NOMO-1 treated with DMSO at 0.1 percent for 48 hours (cell line): ENCODE measurements around the gene S100A1.
"Not testable (repeated sequence)": the region's sequence is repeated elsewhere in the genome, so short reads cannot be mapped to it uniquely, and the experiment has no call there.

Source experiments
- DNase-seq: peaks from one replicate; lab custom pipeline; 2025; ENCODE audit not compliant: unreplicated experiment; lab: John Stamatoyannopoulos, UW

The S100A1 gene

DNA sequence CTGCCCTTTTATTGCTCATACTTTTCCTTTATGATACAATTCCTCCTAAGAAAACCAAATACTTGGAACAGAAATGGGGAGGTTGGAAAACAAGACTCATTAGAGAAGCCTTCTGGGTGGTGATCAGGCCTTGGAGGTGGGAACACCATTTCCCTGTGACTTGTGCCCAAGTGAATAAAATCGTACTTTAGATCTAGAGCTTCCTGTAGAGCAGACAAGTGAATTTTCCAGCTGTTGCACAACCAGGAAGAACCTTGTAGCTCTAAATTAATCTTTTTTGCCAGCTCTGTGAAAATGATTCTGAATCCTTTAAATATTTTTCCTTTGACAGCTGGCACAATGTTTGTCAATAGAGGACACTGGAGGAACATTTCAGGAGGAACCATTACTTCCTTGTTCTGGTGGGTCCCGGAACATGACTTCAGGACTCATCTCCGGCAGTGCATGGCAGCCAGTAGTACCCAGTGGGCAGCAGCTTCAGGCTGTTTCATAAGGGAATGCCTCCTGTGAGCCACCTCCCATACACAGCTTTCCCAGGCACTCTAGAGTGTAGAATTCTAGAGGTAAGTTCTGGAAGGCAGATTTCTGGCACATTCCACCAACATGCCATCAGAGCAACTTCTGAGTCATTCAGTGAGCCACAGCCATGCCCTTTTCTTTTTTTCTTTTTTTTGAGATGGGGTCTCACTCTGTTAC, 24.7 kb downstream of the S100A1 start:
- no peak for DNase-seq

DNA sequence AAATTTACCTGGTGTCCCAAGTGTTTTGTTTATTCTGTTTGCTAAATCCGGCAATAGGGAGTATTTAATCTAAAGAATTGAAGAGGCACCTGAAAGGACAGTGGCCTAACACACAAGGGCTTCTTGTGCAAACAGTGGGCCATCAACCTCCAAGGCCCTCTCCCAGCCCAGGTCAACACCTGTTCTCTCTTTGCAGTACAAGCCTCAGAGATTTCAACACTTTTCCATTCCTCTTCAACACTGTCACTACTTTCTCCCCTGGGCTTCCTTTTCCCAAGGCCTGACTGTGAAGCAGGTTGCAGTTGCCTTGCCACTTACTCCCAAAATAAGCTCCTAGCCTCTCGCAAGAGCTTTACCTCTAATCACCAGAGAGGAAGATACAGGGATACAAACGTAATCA, 27.1 kb downstream of the S100A1 start:
- no peak for DNase-seq

DNA sequence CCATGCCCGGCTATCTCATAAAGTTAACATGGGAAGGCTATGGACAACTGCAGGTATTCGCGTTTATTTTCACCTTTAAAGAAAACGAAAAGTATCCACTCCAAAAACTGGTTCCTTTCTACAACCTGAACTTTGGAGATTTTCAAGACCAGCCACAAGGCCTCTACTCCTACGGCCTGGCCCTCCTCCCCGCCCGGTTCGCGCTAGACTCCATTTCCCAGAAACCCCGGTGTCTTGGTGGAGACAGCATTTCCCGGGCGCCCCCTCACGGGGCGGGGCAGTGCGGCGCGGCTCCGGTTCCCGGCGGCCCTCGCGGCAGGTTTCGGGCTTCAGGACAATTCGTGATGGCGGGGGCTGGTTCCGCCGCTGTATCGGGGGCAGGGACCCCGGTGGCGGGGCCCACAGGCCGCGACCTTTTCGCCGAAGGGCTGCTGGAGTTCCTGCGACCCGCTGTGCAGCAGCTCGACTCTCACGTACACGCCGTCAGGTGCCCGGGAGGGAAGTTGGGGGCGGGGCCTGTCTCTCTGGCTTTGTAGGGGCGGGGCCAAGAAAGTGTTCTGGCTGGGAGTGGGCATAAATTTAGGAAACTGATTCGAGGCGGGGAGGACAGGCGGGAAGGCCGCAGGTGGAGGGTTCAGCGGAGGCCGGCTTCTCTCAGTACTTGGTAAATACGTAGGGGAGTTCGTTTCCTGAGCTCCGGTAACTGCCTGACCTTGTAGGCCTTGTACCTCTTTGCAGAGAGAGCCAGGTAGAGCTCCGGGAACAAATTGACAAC, 30.4 kb downstream of the S100A1 start, which contains the start of gene SNAPIN:
Gene SNAPIN (plus strand): TSS at position 304 of the 775 bp plus-strand sequence. CDS start 41 bp downstream, at position 345.
- peak; percentile 91 for DNase-seq

DNA sequence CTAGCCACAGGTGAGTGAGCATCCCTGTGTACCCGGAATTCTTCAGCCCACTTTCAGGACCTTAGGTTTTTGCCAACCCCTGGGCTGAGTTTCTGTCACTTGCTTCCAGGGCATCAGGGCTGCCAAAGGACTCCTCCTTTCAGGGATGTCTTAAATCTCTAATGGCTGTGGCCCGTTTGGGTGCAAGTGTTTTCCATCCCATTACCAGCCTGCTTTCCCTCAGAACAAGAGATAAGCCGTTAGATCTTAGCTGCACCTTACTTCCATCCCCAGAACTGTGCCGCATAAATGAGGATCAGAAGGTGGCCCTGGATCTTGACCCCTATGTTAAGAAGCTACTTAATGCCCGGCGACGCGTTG, 30.9 kb downstream of the S100A1 start:
- DNase-seq, result no peak

DNA sequence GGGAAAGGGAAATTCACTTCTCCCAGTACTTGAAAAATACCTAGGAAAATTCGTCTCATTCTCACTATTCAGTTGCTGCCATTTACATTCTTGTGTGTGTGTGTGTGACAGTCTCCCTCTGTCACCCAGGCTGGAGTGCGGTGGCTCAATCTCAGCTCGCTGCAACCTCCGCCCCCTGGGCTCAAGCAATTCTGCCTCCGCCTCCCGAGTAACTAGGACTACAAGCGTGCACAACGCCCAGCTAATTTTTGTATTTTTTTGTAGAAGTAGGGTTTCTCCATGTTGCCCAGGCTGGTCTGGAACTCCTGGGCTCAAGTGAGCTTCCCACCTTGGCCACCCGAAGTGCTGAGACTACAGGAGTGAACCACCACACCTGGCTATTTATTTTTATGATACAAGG, 31.4 kb downstream of the S100A1 start:
- no peak for DNase-seq

DNA sequence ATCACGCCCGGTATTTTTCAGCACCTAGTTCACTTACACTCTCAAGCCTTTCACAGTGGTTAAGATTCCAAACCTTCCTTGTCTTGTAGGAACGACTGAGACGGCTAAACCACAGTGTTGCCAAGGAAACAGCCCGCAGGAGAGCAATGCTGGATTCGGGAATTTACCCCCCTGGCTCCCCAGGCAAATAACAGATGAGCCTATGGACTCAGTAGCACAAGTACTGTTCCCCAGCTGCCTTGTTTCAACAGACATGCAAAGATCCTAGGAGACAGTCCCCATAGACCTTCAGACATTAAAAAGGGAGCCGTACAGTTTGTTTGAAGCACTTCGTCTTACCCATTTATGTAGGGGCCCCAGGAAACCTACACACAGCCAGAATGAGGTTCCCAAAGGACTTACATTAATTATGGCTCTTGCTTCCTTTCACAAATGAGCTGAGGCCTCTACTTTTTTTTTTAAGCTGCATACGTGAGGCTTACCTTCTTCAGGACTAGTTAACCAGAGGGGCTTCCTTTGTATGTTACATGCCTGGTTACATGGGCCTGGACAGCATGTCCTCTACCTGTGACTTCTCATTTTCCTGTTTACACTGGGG, 33.0 kb downstream of the S100A1 start:
- no peak for DNase-seq

DNA sequence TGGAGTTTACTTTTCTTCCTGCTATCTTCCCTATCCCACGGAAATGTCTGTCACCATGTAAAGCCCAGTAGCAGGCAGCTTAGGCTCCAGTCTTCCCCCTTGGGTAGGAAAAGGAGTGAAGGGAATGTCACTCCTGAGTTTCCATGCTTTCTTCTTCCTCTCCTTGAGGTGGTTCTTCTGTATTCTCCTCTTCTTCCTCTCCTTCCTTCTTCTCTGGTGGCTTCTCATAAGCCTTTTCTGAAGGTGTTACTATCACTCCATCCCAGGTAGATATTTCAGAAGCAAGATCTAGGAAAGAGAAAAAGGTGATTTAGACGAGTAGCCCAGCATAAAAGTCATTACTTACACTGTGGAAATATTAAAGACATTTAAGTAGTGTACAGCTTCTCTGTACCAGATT, 34.0 kb downstream of the S100A1 start:
- DNase-seq, result no peak

DNA sequence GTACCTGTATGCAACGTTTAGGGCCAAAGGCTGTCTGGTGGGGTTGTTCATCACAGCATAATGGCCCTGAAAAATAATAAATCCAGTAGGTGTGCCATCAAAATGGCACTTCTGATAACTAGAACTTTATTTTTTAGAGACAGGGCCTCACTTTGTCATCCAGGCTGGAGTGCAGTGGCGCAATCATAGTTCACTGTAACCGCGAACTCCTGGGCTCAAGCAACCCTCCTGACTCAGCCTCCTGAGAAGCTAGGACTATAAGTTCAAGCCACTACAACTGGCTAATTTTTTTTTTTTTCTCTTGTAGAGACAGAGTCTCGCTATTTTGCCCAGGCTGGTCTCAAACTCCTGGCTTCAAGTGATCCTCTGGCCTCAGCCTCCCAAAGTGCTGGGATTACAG, 35.0 kb downstream of the S100A1 start:
- peak; percentile 51 for DNase-seq

DNA sequence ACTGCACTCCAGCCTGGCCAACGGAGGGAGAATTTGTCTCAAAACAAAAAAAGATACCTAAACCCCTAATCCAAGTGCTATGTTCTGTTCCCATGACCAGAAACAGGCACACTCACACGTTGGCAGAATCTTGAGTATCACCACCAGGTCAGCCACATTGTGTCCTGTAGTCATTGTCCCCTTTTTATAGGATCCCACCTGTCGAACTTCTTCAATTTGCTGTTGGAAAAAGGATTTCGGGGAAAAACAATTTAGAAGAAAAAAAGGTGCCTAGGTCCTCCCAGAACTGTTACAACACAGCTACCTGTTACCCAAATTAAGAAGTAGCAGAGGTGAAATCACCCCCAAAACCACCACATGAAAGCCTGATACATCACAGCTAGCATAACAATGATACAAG, 39.2 kb downstream of the S100A1 start:
- DNase-seq, result no peak

DNA sequence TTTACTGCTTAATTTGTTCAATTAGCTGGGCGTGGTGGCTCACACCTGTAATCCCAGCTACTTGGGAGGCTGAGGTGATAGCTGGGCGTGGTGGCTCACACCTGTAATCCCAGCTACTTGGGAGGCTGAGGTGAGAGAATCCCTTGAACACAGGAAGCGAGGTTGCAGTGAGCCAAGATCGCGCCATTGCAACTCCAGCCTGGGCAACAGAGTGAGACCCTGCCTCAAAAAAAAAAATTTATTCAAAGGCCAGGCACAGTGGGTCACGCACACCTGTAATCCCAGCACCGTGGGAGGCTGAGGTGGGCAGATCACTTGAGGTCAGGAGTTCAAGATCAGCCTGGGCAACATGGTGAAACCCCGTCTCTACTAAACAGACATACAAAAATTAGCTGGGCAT, 40.4 kb downstream of the S100A1 start:
- DNase-seq, result not testable (repeated sequence)

DNA sequence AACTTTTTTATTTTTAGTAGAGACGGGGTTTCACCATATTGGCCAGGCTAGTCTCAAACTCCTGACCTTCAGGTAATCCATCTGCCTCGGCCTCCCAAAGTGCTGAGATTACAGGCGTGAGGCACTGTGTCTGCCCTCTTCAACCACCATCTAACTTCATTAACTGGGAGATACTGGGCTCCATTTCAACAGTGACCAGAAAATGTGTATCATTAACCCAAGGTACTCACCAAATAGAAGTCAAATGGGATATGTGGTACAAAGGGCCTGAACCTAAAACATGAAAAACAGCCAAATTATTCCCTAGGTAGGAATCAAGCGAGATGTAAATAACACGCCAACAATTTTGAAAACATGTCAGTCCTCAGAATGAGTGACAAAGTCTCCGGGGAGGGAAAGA, 41.4 kb downstream of the S100A1 start:
- DNase-seq, result no peak

DNA sequence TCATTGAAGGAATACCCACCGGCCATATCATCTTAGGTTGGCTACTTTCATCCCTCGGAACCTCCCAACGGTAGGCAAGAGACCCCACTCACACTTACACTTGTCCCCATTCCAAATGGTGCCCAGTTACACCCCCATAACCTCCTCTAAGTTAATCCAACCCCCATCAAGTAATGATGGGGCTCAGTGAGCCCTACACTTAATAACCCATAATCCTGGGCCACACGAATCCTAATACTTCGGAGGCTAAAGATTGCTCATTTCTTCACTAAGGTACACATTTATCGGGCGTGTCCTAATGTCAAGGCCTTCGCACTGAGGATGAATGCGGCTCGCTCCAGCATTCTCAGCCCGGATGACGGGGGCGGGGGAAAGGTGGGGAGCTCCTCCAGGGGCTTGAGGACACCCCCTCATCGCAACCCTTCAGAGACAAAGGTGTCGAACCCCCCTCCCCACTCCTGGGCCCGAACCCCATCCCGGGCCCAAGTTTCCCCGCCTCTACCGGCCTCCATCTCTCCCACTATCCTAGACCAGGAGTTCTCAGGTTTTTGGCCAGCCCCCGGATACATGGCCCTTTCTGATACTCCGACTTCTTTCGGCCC, 42.1 kb downstream of the S100A1 start:
- no peak for DNase-seq

DNA sequence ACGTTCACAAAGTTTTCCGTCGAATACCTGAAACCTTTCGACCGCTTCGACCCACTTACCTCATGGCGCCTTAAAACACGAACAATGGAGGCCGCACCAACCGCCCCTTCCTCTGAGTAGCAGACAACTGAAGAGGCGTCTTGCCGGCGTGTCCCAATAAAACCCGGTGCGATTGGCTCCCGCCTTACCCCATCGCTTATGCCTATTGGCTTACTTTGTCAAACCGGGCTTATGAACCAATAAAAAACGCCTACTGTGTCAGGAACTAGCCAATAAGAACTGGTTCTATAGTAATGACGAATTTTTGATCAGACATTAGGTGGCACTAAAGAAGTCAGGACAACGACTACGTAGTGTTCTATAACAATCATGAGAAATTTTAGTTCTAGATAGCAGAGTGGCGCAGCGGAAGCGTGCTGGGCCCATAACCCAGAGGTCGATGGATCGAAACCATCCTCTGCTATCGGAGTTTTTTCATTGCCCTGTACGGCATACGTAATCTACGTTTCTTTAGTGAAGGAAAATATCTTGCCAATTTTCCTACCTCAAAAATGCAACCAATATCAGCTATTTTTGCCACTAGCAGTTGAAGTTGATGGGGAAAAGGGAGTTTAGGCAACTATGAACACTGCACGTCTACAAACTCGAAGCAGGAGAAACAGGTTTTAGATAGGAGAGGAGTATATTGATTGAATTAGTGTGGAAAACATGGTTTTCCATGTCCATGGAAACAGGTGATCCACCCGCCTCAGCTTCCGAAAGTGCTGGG, 42.8 kb downstream of the S100A1 start, which contains the start of gene ILF2:
Gene ILF2 (minus strand): TSS at position 135 of the 769 bp plus-strand sequence. CDS start 71 bp downstream, at position 64.
- peak; percentile 99 for DNase-seq

DNA sequence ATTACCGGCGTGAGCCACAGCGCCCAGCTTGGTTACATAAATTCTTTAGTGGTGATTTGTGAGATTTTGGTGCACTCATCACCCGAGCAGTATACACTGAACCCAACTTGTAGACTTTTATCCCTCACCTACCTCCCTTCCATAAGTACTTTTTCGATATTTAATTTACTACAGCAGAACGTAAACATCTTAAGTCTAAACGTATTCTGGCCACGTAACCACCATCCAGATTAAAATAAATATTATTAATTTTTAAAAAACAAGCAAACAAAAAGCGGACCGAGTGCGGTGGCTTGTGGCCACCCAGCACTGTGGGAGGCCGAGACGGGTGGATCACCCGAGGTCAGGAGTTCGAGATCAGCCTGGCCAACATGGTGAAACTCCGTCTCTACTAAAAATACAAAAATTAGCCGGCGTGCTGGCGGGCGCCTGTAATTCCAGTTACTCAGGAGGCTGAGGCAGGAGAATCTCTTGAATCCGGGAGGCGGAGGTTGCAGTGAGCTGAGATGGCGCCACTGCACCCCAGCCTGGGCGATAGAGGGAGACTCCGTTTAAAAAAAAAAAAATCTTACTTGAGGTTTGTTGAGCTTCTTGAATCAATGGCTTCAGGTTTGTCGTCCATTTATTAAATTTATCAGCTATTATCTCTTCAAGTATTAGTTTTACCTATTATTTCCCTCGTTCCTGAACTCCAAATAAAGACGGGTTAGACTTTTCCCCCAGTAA, 43.6 kb downstream of the S100A1 start:
- peak; percentile 51 for DNase-seq

DNA sequence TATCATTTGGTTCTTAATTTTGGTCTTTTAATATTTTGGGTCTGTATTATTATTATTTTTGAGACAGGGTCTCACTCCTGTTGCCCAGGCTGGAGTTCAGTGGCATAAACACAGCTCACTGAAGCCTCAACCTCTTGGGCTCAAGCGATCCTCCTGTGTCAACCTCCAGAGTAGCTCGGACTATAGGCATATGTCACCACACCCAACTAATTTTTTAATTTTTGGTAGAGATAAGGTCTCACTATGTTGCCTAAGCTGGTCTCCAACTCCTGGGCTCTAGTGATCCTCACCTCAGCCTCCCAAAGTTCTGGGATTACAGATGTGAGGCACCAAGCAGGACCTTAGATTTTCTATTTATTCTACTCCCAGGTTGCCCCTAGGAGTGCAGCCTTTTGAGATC, 45.3 kb downstream of the S100A1 start:
- no peak for DNase-seq

DNA sequence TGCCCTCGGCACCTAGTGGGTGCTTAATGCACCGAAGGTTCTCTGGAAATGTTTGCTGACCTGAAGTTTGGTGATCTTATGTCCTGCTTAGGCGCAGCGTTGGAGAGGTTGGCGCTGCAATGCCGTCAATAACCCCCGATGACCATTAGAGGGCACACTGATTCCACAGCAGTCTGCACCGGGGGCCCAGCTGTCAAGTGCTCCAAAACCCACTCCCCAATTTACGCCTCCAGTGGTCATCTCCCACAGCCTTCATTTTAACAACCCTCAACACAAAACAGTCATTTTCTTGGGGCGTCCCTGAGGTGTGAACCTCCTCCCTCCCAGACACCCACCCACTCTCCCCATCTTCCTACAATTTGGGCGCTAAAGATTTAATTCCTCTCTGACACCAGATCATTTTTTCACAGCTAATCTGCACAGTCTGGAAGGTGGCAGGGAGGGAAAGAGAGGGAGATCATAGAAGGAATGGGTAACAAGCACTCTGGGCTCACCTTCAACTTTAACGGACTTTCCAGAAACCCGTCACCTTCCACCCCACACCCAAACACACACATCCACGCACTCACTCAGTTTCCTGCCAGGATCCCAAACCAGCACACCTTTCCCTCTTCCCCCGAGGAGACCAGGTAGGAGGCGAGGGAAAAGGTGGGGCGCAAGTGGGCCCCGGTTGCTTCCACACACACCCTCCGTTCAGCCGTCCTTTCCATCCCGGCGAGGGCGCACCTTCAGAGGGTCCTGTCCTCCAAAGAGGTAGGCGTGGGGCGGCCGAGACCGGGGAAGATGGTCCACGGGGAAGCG, 49.7 kb downstream of the S100A1 start:
- peak; percentile 38 for DNase-seq

DNA sequence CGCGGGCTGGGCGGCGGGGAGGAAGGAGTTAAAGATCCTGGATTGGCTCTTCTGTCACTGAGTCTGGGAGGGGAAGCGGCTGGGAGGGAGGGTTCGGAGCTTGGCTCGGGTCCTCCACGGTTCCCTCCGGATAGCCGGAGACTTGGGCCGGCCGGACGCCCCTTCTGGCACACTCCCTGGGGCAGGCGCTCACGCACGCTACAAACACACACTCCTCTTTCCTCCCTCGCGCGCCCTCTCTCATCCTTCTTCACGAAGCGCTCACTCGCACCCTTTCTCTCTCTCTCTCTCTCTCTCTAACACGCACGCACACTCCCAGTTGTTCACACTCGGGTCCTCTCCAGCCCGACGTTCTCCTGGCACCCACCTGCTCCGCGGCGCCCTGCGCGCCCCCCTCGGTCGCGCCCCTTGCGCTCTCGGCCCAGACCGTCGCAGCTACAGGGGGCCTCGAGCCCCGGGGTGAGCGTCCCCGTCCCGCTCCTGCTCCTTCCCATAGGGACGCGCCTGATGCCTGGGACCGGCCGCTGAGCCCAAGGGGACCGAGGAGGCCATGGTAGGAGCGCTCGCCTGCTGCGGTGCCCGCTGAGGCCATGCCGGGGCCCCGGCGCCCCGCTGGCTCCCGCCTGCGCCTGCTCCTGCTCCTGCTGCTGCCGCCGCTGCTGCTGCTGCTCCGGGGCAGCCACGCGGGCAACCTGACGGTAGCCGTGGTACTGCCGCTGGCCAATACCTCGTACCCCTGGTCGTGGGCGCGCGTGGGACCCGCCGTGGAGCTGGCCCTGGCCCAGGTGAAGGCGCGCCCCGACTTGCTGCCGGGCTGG, 50.5 kb downstream of the S100A1 start, which contains the start of gene NPR1:
Gene NPR1 (plus strand): TSS at position 170 of the 818 bp plus-strand sequence. CDS start 421 bp downstream, at position 591.
- DNase-seq, result no peak

DNA sequence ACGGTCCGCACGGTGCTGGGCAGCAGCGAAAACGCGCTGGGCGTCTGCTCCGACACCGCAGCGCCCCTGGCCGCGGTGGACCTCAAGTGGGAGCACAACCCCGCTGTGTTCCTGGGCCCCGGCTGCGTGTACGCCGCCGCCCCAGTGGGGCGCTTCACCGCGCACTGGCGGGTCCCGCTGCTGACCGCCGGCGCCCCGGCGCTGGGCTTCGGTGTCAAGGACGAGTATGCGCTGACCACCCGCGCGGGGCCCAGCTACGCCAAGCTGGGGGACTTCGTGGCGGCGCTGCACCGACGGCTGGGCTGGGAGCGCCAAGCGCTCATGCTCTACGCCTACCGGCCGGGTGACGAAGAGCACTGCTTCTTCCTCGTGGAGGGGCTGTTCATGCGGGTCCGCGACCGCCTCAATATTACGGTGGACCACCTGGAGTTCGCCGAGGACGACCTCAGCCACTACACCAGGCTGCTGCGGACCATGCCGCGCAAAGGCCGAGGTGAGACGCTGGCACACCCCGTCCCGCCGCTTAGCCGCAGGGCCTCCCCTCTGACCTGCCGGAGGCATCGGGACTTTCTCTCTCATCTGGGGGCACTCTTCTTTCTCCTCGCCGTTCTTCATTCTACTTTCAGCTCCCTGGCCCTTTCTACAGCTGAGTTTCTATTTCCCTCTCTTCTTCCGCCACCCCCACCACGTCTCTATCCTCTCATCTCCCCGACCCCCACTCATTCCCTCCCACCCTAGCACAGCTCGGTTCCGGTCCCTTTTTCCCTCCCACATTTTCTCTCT, 51.3 kb downstream of the S100A1 start:
- peak; percentile 21 for DNase-seq
